ENCODE data around the gene PKNOX2.

Gene PKNOX2

DNA sequence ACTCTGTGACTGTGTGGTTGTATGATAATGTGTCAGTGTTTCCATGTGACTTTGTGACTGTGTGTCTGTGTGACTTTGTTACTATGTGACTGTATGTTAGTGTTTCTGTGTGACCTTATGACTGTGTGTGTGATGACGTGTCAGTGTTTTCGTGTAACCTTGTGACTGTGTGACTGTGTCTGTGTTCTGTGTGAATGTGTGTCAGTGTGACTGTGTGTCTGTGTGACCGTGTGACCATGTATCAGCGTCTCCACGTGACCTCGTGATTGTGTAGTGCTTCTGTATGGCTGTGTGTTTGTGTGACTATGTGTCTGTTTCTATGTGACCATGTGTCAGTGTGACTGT is 9.5 kb upstream of the PKNOX2 start:
- DNase-seq = no peak

DNA sequence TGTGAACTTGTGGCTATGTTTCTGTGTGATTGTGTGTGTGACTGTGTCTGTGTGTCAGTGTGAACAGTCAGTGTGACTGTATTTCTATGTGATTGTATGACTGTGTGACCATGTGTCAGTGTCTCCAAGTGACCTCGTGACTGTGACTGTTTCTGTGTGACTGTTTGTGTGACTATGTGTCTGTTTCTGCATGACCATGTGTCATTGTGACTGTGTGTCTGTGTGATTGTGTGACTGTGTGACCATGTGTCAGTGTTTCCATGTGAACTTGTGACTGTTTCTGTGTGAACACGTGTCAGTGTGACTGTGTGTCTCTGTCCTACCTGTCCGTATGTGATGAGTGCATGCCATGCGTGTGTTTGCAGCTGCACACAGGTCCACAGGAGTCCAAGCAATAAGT is 8.8 kb upstream of the PKNOX2 start:
- DNase-seq = no peak

DNA sequence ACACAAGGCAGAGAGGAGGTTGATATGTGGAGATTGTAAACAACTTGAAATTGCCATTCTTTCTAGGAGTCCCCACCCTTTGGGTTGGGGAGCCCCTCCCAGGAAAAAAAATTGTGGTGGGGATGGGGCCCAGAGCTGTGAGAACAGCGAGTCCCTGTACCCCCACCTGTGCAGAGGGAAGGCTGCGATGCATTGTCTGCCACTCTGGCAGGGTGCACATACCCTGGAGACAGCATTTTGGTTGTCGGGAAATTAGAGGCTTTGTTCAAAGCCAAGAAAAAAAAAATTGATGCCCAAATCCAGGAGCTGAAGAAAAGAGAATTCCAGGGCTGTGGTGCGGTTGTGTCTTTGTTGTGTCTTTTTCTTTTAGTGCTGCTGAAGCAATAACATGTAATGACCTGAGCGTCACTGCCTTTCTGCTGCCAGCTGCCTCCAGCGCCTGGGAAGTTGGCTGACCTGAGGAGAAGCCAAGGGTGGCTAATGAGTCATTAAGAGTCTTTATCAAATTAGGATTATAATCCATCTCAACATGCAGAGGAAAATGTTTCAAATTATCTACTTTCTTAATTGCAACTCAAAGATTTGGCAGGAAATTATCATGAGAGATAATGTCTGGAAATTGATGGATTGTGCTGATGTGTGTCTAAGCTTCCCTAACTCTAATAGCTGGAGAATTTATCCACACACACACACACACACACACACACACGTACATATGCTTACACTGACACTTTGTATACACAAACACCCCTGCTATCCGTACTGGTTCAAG is 8.0 kb upstream of the PKNOX2 start:
- DNase-seq = no peak

DNA sequence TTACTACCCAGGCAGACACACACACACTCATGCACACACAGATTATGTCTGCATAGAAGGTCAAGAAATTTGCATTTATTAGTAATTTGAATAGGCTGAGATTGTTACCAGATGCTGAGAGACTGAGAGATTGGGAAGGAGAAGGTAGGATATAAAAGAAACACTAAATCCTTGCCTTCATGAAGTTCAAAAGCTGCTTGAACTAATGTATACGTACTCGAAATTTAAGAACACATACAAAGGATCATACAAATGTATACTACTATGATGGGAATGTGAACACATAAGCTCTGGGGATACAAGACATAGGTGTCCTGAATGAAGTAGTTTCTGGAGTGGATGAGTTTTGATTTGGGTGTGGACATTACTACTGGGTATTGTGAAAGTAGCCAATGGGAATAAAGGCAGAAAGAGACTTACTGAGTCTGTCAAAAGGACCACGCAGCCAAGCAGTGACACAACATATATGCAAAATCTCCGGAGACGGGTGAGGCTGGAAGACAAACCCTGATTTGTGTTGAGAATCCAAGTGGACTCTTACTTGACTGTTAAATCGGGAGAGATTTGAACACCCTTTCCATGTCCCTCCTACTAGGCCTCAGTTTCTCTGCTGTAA is 7.3 kb upstream of the PKNOX2 start:
- no peak for DNase-seq

DNA sequence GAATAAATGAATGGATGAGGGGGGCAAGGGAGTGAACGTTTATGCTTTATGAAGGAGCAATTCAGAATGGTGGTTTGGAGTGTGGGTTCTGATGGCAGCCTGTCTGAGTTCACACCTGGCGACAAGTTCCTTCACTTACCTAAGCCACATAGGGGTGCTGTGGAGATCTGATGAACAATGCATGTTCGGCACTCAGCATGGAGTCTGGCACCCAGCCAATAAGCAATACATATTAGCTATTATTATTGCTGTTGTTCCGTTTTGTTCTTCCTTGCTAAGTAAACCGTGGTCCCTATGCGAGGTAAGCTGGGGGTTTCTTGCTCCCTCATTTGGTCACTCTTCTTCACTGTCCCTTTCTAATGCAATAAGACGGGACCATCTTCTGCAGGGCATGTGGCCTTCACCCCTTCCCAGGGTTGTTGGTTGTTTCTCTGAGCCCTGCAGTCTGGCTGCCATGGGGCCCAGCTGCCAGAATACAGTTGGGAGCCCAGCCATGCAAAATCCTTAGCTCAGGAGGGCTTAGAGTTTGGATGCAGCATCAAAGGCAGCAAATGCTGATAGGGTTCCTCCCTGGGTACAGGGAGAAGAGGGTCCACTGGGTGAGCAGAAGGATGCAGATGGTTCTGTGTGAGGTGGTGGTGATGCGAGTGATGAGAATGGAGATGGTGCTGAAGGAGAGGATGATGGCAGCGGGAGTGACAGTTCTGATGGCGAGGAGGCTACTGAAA is 6.4 kb upstream of the PKNOX2 start:
- DNase-seq = no peak

DNA sequence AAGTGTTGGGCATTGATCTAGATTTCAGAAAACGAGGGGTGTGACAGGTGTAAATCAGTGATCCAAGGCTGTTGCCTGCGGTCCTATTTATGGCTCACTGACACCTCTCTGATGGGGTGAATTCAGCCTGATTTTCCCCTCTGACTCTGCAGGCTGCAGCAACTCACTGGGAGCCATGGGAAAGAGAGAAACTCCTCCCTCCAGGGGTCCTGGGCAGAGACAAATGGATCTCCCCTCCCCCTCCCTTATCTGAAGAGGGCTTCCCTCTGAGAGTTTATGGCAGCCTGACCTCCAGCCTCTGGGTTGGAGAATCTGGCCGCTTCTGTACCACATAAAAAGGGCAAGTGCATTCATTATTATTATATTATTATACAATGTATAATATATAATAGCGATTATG is 1.8 kb upstream of the PKNOX2 start:
- no peak for DNase-seq

DNA sequence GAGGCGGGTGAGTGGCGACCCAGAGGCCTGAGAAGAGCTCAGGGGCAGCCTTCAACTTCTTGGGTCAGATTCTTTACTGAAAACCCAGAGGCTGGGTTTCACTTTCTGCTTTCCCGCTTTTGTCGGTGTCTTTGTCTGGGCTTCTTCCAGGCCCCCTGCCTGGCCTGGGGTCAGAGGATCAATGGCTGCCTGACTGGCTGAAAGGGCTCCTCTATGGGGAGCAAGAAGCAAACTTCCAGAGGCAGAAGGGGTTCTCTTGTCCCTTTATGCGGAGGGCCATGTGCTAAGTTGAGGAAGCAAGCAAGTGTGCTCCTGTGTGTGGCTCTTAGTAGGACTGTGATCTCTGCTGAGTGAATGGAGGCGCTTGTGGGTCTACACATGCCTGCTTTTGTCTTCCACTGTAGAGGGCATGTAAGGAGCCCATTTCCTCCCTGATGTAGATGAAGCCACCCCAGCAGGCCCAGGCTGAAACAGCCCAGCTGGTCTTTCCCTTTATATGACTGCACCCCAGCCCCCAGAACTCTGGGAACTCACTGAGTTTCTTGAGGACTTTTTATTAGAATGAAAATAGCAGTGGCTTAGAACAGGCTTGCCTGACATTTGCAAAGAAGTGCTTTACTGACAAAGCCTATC is 1.0 kb upstream of the PKNOX2 start:
- DNase-seq = no peak

DNA sequence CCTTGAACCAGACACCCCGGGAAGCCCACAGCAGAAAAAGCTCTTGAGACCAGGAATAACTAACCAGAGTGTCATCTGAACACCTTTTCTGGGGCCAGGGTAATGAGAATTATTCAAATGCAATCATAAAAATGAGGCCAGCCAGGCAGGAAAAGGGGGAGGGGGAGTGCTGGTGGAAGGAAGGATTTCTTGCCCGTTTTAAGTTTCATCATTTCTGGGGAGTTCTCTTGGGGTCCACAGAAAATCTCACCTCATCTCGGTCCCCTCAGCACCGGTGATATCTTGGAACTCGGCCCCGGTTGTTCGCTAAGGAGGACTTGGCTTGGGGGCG is 495 bp upstream of the PKNOX2 start:
- no peak for DNase-seq

DNA sequence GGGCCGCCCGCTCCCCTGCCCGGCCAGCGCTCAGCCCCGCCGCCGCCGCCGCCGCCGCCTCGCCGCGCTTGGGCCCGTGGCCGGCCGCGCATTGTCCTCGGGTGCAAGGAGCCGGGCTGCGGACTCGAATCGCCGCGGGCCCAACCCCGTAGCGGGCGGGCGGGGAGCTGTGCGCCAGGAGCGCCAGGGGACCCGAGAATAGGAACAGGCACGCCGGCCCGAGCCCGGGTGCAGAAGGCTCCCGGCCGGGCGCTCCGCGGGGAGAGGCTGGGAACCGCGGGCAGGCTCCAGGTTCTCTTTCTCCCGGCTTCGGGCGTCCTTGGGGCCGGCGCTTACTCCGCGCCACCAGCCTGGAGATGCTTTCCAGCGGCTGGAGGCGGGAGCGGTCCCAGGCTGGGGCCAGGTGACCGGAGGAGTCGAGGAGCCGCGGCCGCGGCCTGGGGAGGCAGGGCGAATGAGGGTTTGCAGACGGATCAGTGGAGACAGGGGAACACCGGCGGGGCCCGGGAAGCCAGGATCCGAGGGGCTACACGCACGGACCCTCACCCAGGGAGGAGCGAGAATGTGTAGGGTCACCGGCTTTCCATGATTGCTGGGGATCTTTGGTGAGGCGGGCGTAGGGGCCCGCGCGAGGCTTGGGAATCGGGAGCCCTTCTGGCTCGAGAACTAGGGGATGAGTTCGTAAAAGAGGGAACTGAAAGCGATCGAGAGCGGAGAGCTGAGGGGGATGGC is 726 bp downstream of the PKNOX2 start:
- no peak for DNase-seq

DNA sequence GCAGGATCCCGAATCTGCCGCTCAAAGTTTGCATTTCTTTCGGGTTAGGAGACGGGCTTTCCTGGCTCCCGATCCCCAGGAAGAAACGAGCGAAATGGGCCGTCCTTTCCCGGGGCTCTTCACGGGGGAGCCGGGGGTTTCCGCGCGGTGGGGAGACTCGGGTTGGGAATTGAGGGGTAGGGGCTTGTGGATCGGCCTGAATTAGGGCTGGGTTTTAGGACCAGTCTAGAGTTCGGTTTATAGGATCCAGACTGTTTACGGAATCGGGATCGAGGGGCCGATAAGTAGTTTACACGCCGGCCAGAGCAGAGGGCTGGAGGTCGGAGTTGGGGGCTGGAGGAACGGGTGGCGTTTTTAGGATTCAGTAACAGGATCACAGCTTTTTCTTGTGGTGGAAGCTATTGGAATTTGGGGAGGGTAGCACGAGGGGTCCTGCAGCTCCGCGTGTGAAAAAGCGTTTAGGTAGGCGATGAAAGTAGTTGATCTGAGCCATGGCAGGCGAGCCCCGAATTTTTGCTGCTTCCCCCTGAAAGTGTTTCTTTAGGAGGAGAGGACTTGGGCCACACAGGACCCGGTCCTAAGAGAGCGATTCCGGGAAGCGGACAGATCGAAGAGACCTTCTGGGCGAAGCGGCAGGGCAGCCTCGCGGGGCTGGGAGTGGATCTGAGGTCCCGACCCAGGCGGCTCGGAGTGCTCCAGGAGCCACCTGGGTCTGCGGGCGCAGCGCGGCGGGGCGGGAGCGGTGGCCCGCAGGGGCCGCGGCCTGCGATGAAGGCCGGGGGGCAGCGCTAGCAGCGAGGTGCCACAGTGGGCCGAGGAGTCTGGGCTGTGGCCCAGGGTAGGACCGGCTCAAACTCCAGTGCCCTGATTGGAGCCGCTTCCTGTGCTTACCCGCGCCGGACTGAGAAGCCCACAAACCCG is 1.6 kb downstream of the PKNOX2 start:
- DNase-seq = no peak

DNA sequence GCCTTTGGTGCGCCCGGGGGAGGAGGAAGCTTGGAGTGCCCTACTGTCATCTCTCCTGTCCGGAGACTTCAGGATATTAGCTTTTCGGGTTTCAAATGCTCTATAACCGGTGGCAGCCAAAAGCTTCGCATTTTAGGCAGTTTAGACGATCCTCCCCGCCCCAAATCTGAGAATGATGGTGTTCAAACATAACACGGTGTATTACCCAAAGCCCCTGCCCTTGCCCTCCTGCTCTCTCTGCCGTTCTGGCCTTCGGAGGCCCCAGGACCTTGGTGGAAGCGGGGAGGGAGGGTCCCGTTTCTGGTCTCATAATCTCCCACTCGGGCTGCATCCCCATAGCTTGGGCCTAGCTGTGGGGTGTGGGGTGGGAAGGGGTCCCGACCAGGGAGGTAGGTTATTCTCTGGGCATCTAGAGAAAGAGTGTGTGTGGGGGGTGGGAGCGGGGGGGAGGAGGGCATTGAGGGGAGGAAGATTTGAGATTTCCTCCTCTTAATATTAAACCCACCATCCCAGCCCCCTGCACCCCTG is 2.3 kb downstream of the PKNOX2 start:
- no peak for DNase-seq

DNA sequence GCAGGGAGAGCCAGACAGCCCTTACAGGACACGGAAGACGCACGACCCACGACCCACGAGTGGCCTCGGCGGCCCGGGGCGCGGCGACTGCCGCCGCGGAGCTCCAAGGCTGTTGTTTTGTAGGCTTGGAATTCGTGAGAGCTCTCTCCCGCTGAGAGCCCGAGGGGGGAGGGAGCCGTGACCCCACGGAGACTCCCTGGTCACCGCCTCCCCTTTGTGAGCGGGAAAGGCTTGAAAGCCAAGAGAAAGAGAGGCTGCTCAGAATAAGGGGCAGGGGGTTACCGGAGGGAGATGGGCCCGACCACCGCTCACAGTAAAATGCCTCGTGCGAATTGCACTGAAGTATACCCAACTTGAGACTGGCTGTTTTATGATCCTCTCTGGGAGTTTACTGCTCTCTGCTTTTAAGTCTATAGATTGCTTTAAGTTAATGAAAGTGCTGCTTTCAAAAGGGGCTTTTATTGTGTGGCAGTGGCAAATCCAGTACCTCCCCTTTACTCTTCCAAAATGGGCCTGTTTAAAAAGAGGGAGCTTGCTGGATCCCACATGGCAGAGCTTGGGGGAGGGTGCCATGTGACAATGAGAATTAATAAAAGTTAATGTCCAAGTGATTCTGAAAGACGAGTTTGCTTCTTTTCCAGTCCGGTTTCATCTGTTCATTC is 2.9 kb downstream of the PKNOX2 start:
- no peak for DNase-seq

DNA sequence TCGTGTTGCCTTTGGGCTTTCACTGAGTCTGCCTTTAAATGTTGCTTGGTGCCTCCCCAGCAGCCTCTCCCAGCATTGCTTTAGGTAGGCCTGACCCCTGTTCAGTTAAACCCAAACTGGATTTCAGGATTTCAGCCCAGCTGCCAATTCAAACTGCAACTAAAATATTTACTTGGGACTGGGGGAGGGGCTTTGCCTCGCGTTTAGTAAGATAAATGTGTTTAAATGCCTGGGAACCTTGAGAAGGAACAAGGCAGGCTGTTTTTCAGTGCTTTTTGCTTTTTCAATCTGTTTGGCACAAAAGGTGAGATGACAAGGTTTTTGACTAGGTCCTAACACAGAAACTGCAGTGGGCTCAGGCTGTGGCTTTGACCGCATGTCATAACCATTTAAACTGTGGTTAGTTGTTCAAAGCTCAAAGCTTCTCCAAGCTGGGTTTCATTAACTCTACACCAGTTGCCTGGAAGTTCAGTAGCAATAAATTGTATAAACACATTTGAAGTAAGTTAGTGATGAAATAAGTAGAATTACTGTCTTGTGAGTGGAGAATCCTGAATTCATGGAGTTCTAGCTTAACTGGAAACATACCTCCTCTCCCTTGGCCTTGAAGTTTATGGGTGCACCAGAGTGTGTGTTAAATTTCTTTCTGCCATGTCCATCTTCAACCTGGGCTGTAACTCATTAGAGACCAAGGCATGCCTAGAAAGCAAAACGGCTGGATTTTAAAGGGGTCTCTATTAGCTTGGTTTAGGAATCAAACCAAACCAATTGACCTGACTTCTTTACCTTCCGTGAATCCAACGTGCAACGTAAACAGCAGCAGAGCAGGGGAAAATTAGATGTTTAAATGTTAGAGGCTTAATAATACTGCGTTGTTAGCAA is 3.6 kb downstream of the PKNOX2 start:
- DNase-seq = peak; percentile 21

DNA sequence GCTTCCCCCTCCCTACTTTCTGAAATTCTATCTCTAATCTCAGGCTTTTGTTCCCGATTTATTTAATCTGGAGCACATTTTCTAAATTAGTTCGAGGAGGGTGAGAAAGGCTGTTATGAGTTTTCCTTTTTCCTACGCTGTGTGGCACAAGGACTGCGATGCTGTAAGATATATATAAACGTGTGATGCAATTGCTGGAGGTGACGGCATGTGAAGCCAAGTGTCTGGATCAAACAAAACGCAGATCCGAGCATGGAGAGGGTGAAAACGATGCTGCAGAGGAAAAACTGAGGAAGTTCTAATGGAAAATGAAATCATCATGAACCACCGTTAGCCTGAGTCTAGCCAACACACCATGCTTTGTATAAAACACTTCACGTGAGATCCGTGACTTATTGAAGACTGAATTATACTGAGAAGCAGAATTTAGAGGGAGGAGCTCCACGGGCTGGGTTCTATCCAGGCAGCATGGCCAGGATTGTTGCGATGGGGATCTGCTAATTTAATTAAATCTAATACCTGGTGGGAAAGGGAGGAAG is 4.4 kb downstream of the PKNOX2 start:
- no peak for DNase-seq

DNA sequence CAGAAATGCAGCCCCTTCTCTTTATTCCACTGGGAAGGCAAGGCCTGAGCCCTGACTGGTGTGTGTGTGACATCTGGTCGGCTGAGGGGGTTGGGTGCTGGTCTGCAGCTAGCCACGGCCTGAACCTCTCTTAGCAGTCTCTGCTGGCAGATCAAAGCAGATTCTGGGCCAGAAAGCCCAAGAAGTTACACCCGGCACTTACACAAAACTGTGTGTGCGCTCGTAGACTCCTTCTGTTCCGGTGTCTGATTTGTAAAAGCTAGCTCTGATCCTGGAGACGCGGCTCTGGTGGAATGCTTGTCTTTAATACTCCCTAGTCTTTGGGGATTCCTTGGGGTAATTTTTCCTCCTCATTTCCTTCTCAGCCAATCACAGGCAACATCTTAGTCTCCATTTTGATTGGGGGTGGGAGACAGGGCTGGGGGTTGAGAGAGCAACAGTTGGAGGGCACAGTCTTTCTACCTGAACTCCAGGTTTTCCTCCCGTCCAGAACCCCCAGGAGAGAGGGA is 5.5 kb downstream of the PKNOX2 start:
- no peak for DNase-seq

DNA sequence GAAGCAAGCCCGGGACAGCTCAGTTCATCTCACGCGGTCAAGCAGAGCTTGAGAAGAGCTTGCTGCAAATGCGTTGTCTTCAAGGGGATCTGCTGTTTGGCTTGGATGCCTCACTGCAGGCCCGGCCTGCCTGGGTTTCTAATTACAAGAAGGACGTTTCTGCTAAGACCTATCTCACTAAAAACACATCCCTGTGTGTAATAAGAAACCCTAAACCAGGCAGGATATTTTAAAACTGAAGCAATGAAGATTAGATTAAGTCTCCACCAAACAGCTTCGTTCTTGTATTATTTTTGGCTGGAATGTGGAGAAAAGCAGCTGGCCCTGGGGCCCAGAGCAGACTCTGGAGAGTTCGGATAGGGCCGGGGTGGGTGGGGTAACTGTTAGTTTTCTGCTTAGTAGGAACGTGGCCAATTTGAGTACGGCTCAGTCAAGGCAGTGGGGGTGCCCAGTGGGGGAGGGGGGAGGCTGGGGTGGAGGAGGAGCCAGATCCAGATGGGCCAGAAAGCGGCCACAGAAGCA is 6.0 kb downstream of the PKNOX2 start:
- DNase-seq = no peak

DNA sequence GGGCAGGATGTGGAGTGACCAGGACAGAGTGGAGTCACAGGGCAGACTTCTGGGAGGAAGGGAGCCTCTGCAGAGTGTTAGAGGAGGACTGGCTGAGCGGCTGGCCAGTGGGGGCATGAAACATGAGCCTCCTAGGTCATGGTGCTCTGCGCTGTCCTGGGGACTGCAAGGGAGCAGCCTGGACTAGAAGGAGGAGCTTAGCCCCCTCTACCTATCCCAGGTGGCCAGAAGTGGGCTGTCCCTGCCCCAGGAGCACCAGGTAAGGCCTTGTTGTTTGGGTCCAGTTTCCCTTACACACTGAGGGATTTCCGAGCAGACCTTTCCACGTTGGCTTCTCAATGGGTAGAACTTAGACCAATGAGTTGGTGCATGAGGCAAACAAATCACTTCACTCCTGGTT is 7.4 kb downstream of the PKNOX2 start:
- DNase-seq = no peak

DNA sequence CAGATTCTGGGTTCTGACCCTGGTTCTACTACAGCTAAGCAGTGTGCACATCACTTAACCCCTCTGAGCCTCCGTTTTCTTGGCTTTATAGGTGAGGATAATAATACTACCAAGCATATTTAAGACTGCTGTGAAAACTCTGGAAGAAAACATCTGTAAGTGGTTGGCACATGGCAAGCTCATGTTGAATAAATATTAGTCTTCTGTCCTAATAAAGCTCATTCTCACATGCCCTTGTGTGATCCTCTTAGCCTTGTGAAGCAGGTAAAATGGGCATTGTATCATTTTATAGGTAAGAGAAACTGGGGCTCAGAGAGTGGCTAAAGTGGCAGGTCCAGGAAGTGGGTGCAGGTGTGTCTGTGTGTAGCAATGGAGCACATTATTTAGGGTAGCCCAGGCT is 8.5 kb downstream of the PKNOX2 start:
- no peak for DNase-seq

DNA sequence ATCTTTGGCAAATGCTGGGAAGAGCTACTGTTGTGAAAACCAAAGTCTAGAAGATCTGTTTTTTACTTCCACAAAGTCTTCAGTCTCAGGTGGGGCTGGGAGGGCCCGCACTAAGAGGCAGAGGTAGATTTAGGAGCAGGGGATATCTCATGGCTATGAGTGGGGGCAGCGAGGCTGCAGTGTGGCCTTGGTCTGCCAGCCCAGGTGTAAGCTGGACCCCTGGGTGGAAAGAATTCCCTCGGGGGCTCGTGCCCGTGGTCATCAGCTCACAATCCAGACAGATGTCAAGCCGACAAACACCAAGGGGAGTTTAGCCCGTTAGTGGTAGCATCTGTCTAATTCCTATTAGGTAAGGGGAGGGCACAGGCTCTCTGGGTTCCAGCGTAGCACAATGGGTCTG is 9.0 kb downstream of the PKNOX2 start:
- DNase-seq = no peak

DNA sequence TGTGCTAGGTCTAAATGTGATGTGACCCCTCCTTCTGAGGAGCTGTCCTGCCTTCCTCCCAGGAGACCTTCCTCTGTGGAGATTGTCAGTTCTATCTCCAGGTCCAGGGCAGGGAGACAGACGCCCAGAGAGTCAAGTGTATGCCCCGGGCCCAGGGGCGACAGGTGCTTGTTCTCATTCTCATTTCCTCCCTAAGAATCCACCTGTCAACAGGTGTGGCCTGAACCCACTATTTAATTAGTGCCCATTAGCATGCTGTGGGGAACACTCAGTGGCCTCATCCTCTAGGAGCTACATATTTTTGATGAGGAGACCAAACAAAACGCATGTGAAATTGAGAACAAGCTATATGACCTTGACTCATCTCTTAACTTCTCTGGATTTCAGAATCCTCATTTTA is 9.5 kb downstream of the PKNOX2 start:
- no peak for DNase-seq
